HAP-1 (cell line): ENCODE results near the gene RANBP3.

ENCODE experiments used
- DNase-seq, 2 experiments: peaks; one replicate each; pipeline ENCODE4 v3.0.0-alpha.2; 2016 to 2020; ENCODE audit warnings: low spot score in 2 of 2
- H3K27me3 ChIP-seq: fragments of 250-450 bp; sonication (Bioruptor Pico); 2 replicates; pipeline ENCODE4 v1.5.1; 2020; ENCODE audit warnings: low read depth, mild to moderate bottlenecking, moderate library complexity
- H3K36me3 ChIP-seq: fragments of 250-450 bp; sonication (Bioruptor Pico); replicated peaks from 2 replicates; pipeline ENCODE4 v1.5.1; 2020; ENCODE audit warnings: mild to moderate bottlenecking
- H3K4me1 ChIP-seq: fragments of 250-450 bp; sonication (Bioruptor Pico); 2 replicates; pipeline ENCODE4 v1.5.1; 2020; ENCODE audit warnings: mild to moderate bottlenecking
- H3K4me3 ChIP-seq: fragments of 250-450 bp; sonication (Bioruptor Pico); 2 replicates; pipeline ENCODE4 v1.5.1; 2020; ENCODE audit warnings: mild to moderate bottlenecking, moderate library complexity
- H3K9me3 ChIP-seq: fragments of 250-450 bp; sonication (Bioruptor Pico); 2 replicates; pipeline ENCODE4 v1.5.1; 2020; ENCODE audit warnings: mild to moderate bottlenecking, moderate library complexity
- in situ Hi-C: fragments of 300-500 bp; cut with MboI; formaldehyde crosslinking; loops from 3 replicates; pipeline ENCODE4 v1.14.3; 2020; ENCODE audit warnings: low sequenced_read_pairs, inconsistent platforms, mixed read lengths

RANBP3 gene

DNA sequence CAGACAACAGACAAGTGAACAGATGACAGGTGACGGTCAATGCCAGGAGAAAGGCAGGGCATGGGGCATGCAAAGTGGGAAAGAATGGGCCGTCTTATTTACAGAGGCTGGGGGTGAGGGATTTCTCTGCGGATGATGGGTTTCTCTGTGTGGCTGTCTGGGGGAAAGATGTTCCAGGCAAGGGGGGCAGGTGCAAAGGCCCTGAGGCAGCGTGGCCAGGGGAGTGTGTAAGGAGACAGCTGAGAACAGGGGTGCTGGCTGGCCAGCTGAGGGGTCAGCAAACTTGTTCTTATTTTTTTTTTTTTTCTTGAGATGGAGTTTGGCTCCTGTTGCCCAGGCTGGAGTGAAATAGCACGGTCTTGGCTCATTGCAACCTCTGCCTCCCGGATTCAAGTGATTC, 21.8 kb upstream of the RANBP3 start:
- Histone ChIP-seq H3K4me3 (no peak overlapping the region), H3K27me3 (no peaks in the 10 kb centered on the region), H3K9me3 (no peaks in the 10 kb centered on the region), H3K4me1 (no peaks in the 10 kb centered on the region), H3K36me3 (no peaks in the 10 kb centered on the region)
- DNase-seq = no peak
- in situ Hi-C loops = no loop called here

GRCh38 chr19:5997371-5997770, 19.4 kb upstream of the RANBP3 start:
- no peaks in the 10 kb centered on the region for H3K27me3 ChIP-seq
- in situ Hi-C loops = no loop called here
- DNase-seq = peak in 1 of 2 experiments; percentile 63
- H3K36me3 ChIP-seq = no peaks in the 10 kb centered on the region
- no peaks in the 10 kb centered on the region for H3K4me1 ChIP-seq
- no peaks in the 10 kb centered on the region for H3K9me3 ChIP-seq
- H3K4me3 ChIP-seq = no peak overlapping the region

- Histone ChIP-seq H3K9me3 (no peaks in the 10 kb centered on the region), H3K27me3 (no peaks in the 10 kb centered on the region), H3K36me3 (no peaks in the 10 kb centered on the region), H3K4me3 (no peak overlapping the region), H3K4me1 (no peaks in the 10 kb centered on the region)
- in situ Hi-C loops = no loop called here
- DNase-seq = no peak
Measured at GRCh38 chr19:5996623-5997320, 18.8 kb upstream of the RANBP3 start.

DNA sequence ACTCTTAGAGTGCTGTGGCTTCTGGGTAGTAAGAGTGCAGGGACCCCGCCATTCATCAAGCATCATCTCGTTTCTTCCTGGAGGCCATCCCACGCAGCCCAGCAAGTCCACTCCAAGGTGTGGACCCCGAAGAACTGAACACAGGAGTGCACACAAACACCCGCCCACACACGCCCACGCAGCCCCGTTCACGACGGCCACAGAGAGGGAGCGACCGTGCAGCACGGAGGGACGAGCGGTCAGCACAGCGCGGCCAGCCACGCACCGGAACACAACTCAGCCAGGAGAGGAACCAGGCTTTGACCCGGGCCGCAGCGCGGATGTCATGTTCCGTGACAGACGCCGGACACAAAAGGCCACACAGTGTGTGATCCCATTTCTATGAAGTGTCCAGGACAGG, 18.2 kb upstream of the RANBP3 start:
- no peak for DNase-seq
- in situ Hi-C loops = no loop called here
- no peaks in the 10 kb centered on the region for H3K27me3 ChIP-seq
- no peak overlapping the region for H3K4me3 ChIP-seq
- no peaks in the 10 kb centered on the region for H3K9me3 ChIP-seq
- no peaks in the 10 kb centered on the region for H3K4me1 ChIP-seq
- H3K36me3 ChIP-seq = no peaks in the 10 kb centered on the region

GRCh38 chr19:5995606-5996005, 17.7 kb upstream of the RANBP3 start:
- Histone ChIP-seq H3K36me3 (no peaks in the 10 kb centered on the region), H3K9me3 (no peaks in the 10 kb centered on the region), H3K4me1 (no peaks in the 10 kb centered on the region), H3K4me3 (no peak overlapping the region), H3K27me3 (no peaks in the 10 kb centered on the region)
- in situ Hi-C loops = no loop called here
- DNase-seq = no peak

- no peak for DNase-seq
- H3K4me3 ChIP-seq = no peak overlapping the region
- in situ Hi-C loops = no loop called here
- H3K36me3 ChIP-seq = no peaks in the 10 kb centered on the region
- H3K9me3 ChIP-seq = no peaks in the 10 kb centered on the region
- H3K4me1 ChIP-seq = 0 out of 2 replicates have a peak, but pooled peaks cover 2% of the 10 kb centered on the region
- no peaks in the 10 kb centered on the region for H3K27me3 ChIP-seq
Measured at GRCh38 chr19:5994405-5995165, 16.6 kb upstream of the RANBP3 start.

GRCh38 chr19:5993648-5994358, 15.9 kb upstream of the RANBP3 start:
- 0 out of 2 replicates have a peak, but pooled peaks cover 2% of the 10 kb centered on the region for H3K4me1 ChIP-seq
- no peaks in the 10 kb centered on the region for H3K27me3 ChIP-seq
- H3K9me3 ChIP-seq = no peaks in the 10 kb centered on the region
- no peaks in the 10 kb centered on the region for H3K36me3 ChIP-seq
- H3K4me3 ChIP-seq = no peak overlapping the region
- in situ Hi-C loops = no loop called here
- no peak for DNase-seq

DNA sequence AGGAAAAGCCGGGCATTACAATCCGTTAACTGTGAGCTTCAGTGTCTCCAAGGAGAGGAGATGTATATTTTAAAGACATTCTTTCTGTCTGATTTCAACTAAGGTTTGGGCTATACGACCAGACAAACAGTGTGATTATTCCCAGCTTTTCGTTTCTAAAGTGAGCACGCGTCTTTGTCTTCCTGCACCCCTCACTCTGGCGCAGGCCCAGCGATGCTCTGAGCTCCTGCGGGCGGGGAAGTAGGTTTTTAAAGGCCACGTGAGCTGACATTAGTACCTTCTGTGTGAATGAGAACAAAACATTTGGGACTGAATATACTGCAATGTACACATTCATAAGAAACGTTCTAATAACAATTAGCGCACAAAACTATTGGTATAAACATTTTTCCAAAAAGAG, 15.3 kb upstream of the RANBP3 start:
- Histone ChIP-seq H3K36me3 (no peaks in the 10 kb centered on the region), H3K9me3 (no peaks in the 10 kb centered on the region), H3K4me1 (0 out of 2 replicates have a peak, but pooled peaks cover 2% of the 10 kb centered on the region), H3K4me3 (no peak overlapping the region), H3K27me3 (no peaks in the 10 kb centered on the region)
- no peak for DNase-seq
- in situ Hi-C loops = no loop called here

- in situ Hi-C loops = no loop called here
- DNase-seq = no peak
- no peaks in the 10 kb centered on the region for H3K9me3 ChIP-seq
- 0 out of 2 replicates have a peak, but pooled peaks cover 2% of the 10 kb centered on the region for H3K4me1 ChIP-seq
- H3K27me3 ChIP-seq = no peaks in the 10 kb centered on the region
- no peak overlapping the region for H3K4me3 ChIP-seq
- H3K36me3 ChIP-seq = no peaks in the 10 kb centered on the region
Measured at GRCh38 chr19:5992756-5993155, 14.8 kb upstream of the RANBP3 start.

DNA sequence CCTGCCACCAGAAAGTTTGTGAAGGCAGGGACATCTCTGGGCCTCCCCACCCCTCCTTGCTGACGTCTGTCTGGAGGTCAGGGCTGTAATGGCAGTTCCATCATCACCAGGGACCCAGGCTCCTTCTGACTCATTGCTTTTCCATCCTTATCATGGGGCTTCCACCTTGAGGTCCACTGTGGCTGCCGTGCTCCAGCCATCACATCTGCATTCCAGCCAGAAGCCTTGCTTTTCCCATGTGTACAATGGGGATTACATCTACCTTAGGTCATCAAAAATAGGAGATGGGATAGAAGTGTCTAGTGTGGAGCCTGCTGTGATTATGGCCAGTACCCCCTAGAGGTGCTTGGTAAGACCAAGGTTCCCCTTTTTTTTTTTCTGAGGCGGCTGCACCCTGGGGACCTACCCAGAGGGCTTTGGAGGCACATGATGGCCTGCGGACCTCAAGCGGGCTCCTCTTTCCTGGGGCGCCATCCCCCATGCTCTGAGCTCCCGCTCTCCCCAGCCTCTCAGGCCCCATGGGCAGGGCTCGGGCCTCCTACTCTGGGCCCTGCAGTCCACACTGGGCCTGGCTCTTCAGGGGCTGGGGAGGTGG, 13.4 kb upstream of the RANBP3 start:
- Histone ChIP-seq H3K4me1 (peaks cover 4% of the 10 kb centered on the region), H3K9me3 (no peaks in the 10 kb centered on the region), H3K4me3 (no peak overlapping the region), H3K27me3 (no peaks in the 10 kb centered on the region), H3K36me3 (no peaks in the 10 kb centered on the region)
- DNase-seq = no peak
- in situ Hi-C loops = no loop called here

DNA sequence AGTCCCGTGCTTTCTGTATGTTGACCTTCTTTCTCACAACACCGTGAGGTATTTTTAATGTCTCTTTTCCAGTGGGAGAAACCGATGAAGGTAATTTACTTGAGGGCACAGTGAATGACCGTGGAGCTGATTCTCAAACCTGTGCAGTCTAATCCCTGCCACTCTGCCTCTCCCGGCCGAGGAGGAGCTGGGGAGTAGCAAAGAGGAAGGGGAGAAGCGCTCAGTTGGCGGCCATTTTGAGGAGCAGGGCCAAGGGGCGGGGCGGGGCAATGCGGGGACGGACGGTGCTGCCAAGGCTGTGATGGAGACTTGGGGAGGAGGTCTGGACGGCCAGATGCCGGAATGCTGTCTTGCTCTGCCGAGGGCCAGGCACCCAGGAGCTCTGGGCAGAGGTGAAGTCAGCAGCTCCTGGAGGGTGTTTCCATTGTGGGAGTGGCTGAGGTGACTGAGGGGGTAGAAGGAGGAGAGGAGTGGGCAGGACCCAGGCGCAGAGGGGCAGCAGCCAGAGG, 12.4 kb upstream of the RANBP3 start:
- in situ Hi-C loops = no loop called here
- no peaks in the 10 kb centered on the region for H3K27me3 ChIP-seq
- H3K36me3 ChIP-seq = no peaks in the 10 kb centered on the region
- H3K9me3 ChIP-seq = no peaks in the 10 kb centered on the region
- no peak overlapping the region for H3K4me3 ChIP-seq
- H3K4me1 ChIP-seq = peaks cover 4% of the 10 kb centered on the region
- DNase-seq = peak in 1 of 2 experiments; percentile 57

DNA sequence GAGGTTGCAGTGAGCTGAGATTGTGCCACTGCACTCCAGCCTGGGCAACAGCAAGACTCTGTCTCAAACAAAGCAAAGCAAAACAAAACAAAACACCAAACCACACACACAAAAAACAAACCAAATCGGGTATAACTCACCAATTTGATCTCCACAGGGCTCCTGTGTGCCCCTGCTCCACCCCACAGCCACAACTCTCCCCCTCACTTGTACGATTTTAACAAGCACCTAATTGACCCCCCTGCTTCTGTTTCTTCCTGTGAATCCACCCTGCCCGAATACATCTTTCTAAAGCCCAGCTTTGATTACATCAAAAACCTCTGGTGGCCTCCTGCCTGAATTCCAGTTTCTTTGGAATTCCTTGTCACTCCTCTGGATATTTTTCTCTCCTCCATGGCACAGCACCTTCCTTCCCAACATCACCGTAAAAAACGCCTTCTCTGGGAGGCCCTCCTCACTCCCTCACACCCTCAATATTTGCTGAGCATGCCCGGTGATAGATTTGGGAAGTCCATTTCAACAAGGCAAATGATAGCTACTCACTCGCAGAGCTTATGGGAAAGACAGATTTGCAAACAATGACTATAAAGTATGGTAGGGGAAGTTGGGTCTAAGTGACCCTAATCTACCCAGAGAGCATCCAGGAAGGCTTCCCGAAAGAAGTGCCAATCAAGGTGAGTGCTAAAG, 11.6 kb upstream of the RANBP3 start:
- in situ Hi-C loops = no loop called here
- Histone ChIP-seq H3K27me3 (no peaks in the 10 kb centered on the region), H3K36me3 (no peaks in the 10 kb centered on the region), H3K4me3 (no peak overlapping the region), H3K9me3 (no peaks in the 10 kb centered on the region), H3K4me1 (peaks cover 4% of the 10 kb centered on the region)
- no peak for DNase-seq
